PC-9 (cell line): ENCODE measurements around the gene IQSEC1. TPM values are rescaled to one million over a fixed set of nuclear protein-coding genes. Genes with fewer than 3 reads are reported as not detected.
A peak's percentile ranks its signal among the peaks of the same experiment; 100 is the strongest.

Source experiments
- BruUV-seq: library from RNA; stranded (reverse); fragments of 400-500 nt; replicated peaks from 2 replicates; lab custom pipeline; 2021; lab: Mats Ljungman, UMichigan
- CTCF ChIA-PET: fragments of 300-600 bp; sonication (Branson Sonifier 250); formaldehyde crosslinking; loops from one replicate; lab custom pipeline; 2022; ENCODE audit warnings: antibody characterized with exemption; lab: Charles Lee
- POLR2A ChIA-PET: fragments of 300-600 bp; sonication (Branson Sonifier 250); formaldehyde crosslinking; loops from one replicate; lab custom pipeline; 2022; ENCODE audit warnings: antibody characterized with exemption; ENCODE audit not compliant: unreplicated experiment; lab: Charles Lee
- DNase-seq, 2 experiments: peaks; one replicate each; pipeline versions ENCODE4 v3.0.0 to v3.0.0-alpha.2; 2015 to 2022; ENCODE audit warnings: mixed read lengths in 1 of 2
- H2AFZ ChIP-seq: fragments of 200-600 bp; sonication (generic); 2 replicates; pipeline ENCODE4 v1.8.1; 2017; ENCODE audit warnings: antibody characterized with exemption
- H3F3A ChIP-seq: fragments of 200-600 bp; sonication (generic); 2 replicates; pipeline ENCODE4 v1.8.1; 2017; ENCODE audit warnings: antibody characterized with exemption, mild to moderate bottlenecking, low read depth; ENCODE audit not compliant: insufficient read depth
- H3K27ac ChIP-seq: fragments of 200-600 bp; sonication (generic); 2 replicates; pipeline ENCODE4 v1.6.1; 2016; ENCODE audit warnings: mixed run types
- H3K27me3 ChIP-seq: fragments of 200-600 bp; sonication (generic); 2 replicates; pipeline ENCODE4 v1.6.1; 2016; ENCODE audit warnings: low read depth, mixed run types; ENCODE audit not compliant: insufficient read depth
- H3K36me3 ChIP-seq: fragments of 200-600 bp; sonication (generic); 2 replicates; pipeline ENCODE4 v1.6.1; 2016; ENCODE audit warnings: low read depth, mixed run types
- H3K4me1 ChIP-seq: fragments of 200-600 bp; sonication (generic); replicated peaks from 2 replicates; pipeline ENCODE4 v1.6.1; 2016; ENCODE audit warnings: mixed run types; ENCODE audit not compliant: insufficient read depth
- H3K4me2 ChIP-seq: fragments of 200-600 bp; sonication (generic); 2 replicates; pipeline ENCODE4 v1.6.1; 2017; ENCODE audit warnings: mixed run types
- H3K4me3 ChIP-seq: fragments of 200-600 bp; sonication (generic); 2 replicates; pipeline ENCODE4 v1.6.1; 2016; ENCODE audit warnings: mixed run types
- H3K79me2 ChIP-seq: fragments of 200-600 bp; sonication (generic); 2 replicates; pipeline ENCODE4 v1.6.1; 2017; ENCODE audit warnings: low read depth, mixed run types
- H3K9me2 ChIP-seq: fragments of 200-600 bp; sonication (generic); 2 replicates; pipeline ENCODE4 v1.8.1; 2017; ENCODE audit warnings: mild to moderate bottlenecking; ENCODE audit not compliant: insufficient read depth
- H3K9me3 ChIP-seq: fragments of 200-600 bp; sonication (generic); 2 replicates; pipeline ENCODE4 v1.8.1; 2016; ENCODE audit warnings: low read depth; ENCODE audit not compliant: insufficient read depth
- H4K20me1 ChIP-seq: fragments of 200-600 bp; sonication (generic); 2 replicates; pipeline ENCODE4 v1.8.1; 2017; ENCODE audit not compliant: insufficient read depth
- EZH2 ChIP-seq: fragments of 200-600 bp; sonication (generic); IDR thresholded peaks from 2 replicates; pipeline ENCODE4 v1.8.0; 2017; ENCODE audit warnings: antibody characterized with exemption, low read depth
- intact Hi-C: fragments of 100-400 bp; cut with micrococcal nuclease; formaldehyde crosslinking; loops from one replicate; pipeline ENCODE4 v1.10.0; 2022; ENCODE audit not compliant: unreplicated experiment
- total RNA-seq: library from RNA; stranded (reverse); gene quantifications from 2 replicates; pipeline ENCODE4 v1.2.3, GENCODE V29; 2021
- TF ChIP-seq, protein P1 (sequence below): fragments of 200-600 bp; sonication (generic); conservative IDR thresholded peaks from 2 replicates; pipeline ENCODE4 v1.6.1; 2017; ENCODE audit warnings: mixed run types, antibody characterized with exemption, mild to moderate bottlenecking, moderate library complexity

IQSEC1 gene
- total RNA-seq, 1 experiment from 2014 or later, result 30.7 TPM

- Histone ChIP-seq H3K79me2 (peaks cover 6% of the 10 kb centered on the region), H3K9me2 (no peaks in the 10 kb centered on the region), H3K27ac (no peak overlapping the region), H3F3A (peaks cover 30% of the 10 kb centered on the region), H3K4me3 (no peak overlapping the region), H3K27me3 (no peaks in the 10 kb centered on the region), H3K36me3 (no peaks in the 10 kb centered on the region), H3K4me1 (peaks cover 48% of the 10 kb centered on the region), H4K20me1 (no peaks in the 10 kb centered on the region), H3K4me2 (peak overlapping the region; percentile 65; the same call in 1 of the 2 replicates), H2AFZ (no peak overlapping the region), H3K9me3 (no peaks in the 10 kb centered on the region)
- BruUV-seq, result no TSS peak
- ChIA-PET CTCF (no interaction called here), POLR2A (no interaction called here)
- TF ChIP-seq EZH2, result no peak
- TF ChIP-seq, protein P1, sequence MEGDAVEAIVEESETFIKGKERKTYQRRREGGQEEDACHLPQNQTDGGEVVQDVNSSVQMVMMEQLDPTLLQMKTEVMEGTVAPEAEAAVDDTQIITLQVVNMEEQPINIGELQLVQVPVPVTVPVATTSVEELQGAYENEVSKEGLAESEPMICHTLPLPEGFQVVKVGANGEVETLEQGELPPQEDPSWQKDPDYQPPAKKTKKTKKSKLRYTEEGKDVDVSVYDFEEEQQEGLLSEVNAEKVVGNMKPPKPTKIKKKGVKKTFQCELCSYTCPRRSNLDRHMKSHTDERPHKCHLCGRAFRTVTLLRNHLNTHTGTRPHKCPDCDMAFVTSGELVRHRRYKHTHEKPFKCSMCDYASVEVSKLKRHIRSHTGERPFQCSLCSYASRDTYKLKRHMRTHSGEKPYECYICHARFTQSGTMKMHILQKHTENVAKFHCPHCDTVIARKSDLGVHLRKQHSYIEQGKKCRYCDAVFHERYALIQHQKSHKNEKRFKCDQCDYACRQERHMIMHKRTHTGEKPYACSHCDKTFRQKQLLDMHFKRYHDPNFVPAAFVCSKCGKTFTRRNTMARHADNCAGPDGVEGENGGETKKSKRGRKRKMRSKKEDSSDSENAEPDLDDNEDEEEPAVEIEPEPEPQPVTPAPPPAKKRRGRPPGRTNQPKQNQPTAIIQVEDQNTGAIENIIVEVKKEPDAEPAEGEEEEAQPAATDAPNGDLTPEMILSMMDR, result no peak
- no peak for DNase-seq
- intact Hi-C loops, result no loop called here
These were observed 47.3 kb downstream of the IQSEC1 start for GRCh38 chr3:13025778-13026518.

DNA sequence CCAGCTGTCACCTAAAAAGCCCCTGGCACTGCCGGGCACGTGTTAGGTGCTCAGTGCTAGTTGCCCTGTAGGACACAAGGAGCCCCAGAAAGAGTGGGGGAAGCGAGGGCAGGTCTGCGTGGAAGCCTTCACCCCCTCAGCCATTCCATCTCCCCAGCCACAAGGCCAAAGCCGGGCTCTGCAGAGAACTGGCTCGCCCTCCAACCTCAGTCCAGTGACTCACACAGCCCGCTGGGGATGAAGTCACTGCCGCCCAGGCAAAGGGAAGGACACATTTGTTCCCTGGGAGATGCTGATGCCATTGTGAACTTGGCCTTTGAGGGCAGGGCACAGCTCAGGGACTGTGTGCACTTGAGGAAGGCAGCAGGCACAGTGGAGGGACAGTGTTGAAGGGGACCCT, 48.1 kb downstream of the IQSEC1 start:
- H3K9me2 ChIP-seq, result no peaks in the 10 kb centered on the region
- H3K79me2 ChIP-seq, result peaks cover 14% of the 10 kb centered on the region
- ChIA-PET CTCF (no interaction called here), POLR2A (no interaction called here)
- no peak overlapping the region for H3K4me3 ChIP-seq
- H3K27ac ChIP-seq, result no peak overlapping the region
- no peaks in the 10 kb centered on the region for H3K27me3 ChIP-seq
- no TSS peak for BruUV-seq
- H3K4me1 ChIP-seq, result peaks cover 56% of the 10 kb centered on the region
- peaks cover 30% of the 10 kb centered on the region for H3F3A ChIP-seq
- H4K20me1 ChIP-seq, result no peaks in the 10 kb centered on the region
- DNase-seq, result peak; percentile 74 to 79
- peak overlapping the region; percentile 65 for H3K4me2 ChIP-seq
- H3K9me3 ChIP-seq, result no peaks in the 10 kb centered on the region
- H2AFZ ChIP-seq, result no peak overlapping the region
- TF ChIP-seq EZH2, result no peak
- TF ChIP-seq, protein P1, result no peak
- H3K36me3 ChIP-seq, result no peaks in the 10 kb centered on the region
- intact Hi-C loops, result no loop called here

- no peak for DNase-seq
- Histone ChIP-seq H2AFZ (no peak overlapping the region), H3K4me1 (peaks cover 60% of the 10 kb centered on the region), H4K20me1 (no peaks in the 10 kb centered on the region), H3K27ac (no peak overlapping the region), H3K4me2 (peak overlapping the region; percentile 65), H3K36me3 (no peaks in the 10 kb centered on the region), H3K79me2 (peaks cover 17% of the 10 kb centered on the region), H3K4me3 (no peak overlapping the region), H3K27me3 (no peaks in the 10 kb centered on the region), H3F3A (peaks cover 30% of the 10 kb centered on the region), H3K9me2 (no peaks in the 10 kb centered on the region), H3K9me3 (no peaks in the 10 kb centered on the region)
- POLR2A ChIA-PET, result no interaction called here
- CTCF ChIA-PET, result no interaction called here
- TF ChIP-seq, protein P1, result no peak
- TF ChIP-seq EZH2, result no peak
- no TSS peak for BruUV-seq
- intact Hi-C loops, result no loop called here
These were observed 48.5 kb downstream of the IQSEC1 start for GRCh38 chr3:13024765-13025065.
